Measurements from ENCODE around the gene CADPS2.
"Not testable (repeated sequence)": the region's sequence is repeated elsewhere in the genome, so short reads cannot be mapped to it uniquely, and the experiment has no call there.

The CADPS2 gene

DNA sequence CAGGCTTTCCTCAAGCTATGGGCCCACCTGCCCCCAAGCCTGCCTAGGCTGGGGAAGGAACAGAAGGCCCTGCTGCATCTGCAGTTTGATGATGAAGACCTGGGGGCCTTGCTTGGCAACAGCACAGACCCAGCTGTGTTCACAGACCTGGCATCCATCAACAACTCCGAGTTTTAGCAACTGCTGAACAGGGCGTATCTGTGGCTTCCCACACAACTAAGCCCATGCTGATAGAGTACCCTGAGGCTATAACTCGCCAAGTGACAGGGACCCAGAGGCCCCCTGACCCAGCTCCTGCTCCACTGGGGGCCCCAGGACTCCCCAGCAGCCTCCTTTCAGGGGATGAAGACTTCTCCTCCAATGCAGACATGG is 36.3 kb downstream of the CADPS2 start:
- DNase-seq (ENCODE audit: low spot score): no peak

DNA sequence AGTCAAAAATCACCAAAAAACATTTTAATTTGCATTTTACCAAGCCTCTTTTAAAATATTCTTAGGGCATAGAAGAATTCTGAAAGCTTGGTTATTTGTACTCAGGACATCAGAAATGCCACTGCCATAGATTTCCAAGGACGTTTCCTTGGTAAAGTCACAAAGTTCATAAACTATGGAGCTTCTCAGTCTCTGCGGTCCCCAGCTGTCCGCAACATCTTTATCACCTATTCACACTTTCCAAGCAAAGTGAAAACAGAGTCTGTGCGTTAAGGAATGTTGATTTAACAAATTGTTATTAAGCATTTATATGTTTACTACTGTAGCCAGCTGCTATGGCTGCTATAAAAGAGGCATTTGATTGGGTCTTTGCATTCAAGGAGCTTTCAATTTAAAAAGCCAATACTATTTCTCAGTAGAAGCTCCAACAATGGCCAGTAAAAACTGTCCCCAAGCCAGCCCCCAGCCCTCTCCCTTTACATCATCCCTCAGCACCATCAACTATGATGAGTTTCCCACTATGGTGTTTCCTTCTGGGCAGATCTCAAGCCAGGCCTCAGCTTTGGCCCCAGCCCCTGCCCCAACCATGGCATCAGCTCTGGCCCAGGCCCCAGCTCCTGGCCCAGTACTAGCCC is 36.8 kb downstream of the CADPS2 start:
- no peak for DNase-seq (ENCODE audit: low spot score)

DNA sequence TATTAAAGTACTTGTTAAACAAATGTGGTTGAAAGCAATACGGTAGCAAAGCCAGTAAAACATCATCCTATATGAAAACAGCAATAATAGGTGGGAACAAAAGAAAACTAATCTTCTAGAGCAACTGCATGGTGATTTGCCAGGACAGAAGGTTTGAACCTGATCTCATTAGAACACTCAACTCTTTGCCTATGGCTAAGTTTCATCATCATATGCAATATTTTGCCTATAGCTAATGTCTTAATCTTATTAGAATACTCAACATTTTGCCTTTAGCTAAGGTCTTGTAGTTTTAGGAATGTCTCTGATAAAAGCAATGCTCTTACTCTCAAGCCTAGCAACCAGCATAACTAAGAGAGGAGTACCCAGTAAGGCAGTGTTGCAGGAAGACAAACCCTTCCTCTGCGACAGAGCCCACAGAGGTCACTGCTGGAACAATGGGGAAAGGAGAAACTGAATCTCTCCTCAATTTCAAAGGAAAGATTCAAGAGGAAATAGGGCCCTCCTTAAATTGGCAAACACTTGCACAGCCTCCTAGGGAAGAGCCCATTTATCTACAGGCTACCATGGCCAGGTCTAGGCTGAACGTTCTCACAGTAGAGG is 38.3 kb downstream of the CADPS2 start:
- DNase-seq (ENCODE audit: low spot score): no peak

DNA sequence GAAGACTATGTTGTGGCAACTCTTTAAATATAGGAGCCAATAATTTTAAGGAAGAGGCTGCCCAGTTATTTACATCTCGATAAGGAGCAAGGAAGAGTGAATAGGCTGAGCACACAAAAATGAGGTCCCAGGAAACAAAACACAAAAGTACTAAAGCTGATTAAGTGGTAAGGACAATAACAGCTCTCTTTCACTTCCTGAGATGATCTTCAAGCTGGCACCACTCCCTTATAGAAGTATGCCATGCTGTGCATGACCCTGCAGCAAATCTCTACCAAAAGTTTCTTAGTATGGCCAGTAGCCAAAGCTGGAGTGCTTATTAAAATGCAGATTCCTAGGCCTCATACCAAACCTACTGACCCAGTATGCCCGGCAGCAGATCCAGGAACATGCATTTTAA is 39.7 kb downstream of the CADPS2 start:
- no peak for DNase-seq (ENCODE audit: low spot score)

DNA sequence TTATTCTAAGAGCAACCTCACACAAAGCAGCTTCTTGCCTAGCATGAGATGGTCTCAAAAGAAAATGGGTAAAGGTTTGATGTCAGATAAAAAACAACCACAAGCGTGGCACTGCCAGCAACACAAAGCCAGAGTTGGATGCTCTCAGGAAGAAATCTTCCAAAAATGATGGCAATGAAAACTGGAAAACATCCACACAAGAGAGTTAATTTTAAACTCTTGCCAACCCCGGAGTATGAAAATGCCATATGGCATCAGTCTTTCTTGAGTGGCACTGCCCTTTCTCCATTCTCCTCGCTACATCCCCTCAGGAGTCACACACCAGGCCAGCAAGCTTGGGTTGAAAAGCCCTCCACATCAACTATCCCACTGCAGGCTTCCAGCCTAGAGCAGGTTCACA is 41.0 kb downstream of the CADPS2 start:
- DNase-seq (ENCODE audit: low spot score): no peak

DNA sequence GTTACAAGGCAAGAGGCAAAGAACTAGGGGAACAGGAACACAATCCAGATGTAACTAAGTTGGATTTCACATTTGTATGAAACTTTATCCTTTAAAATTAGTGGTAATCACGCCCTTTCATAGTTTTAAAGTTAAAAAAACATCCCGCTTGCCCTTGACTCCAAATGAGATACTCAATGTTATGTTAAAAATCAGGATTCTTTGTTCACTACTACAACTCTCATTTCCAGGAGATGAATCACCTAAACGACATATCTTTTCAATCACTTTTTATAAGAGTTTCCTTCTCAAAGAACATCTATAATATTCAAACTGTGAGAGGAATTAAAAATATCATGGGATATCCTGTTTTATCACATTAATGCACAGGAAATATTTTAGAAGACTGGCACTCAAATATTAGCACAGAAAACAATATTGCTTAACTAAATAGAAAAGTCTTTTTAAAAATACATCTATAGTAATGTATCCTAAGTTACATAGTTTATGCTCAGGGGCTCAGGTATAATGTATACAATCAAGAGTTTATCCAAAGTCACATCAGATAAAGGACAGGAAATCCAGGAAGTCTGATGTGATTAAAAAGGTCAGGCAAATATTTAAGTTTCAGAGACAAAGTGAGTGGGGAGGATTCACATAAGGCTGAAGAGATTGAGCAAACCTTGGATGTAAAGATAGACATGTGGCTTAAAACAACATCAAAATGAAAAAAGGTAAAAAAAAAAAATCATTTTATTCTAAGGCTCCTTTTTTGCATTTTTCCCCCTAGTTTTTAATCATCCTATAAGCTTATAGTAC is 41.9 kb downstream of the CADPS2 start:
- no peak for DNase-seq (ENCODE audit: low spot score)

DNA sequence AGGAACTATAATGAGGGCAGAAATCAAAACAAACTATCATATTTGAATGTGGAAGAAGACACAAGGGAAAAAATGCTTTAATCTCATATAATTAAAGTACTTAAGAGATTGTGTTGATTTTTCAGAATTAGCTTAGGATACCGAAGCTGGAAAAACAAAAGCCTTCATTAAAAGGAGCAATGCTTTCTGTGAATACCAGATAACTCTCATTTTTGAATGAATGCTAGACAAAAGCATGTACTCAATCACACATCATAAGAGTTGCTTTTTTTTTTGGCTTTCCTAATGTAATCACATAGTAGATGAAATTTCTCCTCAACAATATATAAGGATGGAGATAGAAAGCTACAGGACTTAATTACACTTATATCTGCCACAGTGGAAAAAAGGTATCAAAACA is 43.3 kb downstream of the CADPS2 start:
- no peak for DNase-seq (ENCODE audit: low spot score)

DNA sequence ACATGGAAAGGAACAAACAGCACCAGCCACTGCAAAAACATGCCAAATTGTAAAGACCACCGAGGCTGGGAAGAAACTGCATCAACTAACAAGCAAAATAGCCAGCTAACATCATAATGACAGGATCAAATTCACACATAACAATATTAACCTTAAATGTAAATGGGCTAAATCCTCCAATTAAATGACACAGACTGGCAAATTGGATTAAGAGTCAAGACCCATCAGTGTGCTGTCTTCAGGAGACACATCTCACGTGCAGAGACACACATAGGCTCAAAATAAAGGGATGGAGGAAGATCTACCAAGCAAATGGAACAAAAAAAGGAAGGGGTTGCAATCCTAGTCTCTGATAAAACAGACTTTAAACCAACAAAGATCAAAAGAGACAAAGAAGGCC is 50.0 kb downstream of the CADPS2 start:
- DNase-seq (ENCODE audit: low spot score): not testable (repeated sequence)

DNA sequence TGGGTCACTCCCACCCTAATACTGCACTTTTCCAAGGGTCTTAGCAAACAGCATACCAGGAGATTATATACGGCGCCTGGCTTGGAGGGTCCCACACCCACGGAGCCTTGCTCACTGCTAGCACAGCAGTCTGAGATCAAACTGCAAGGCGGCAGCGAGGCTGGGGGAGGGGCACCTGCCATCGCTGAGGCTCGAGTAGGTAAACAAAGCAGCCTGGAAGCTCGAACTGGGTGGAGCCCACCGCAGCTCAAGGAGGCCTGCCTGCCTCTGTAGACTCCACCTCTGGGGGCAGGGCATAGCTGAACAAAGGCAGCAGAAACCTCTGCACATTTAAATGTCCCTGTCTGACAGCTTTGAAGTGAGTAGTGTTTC is 51.7 kb downstream of the CADPS2 start:
- DNase-seq (ENCODE audit: low spot score): not testable (repeated sequence)

DNA sequence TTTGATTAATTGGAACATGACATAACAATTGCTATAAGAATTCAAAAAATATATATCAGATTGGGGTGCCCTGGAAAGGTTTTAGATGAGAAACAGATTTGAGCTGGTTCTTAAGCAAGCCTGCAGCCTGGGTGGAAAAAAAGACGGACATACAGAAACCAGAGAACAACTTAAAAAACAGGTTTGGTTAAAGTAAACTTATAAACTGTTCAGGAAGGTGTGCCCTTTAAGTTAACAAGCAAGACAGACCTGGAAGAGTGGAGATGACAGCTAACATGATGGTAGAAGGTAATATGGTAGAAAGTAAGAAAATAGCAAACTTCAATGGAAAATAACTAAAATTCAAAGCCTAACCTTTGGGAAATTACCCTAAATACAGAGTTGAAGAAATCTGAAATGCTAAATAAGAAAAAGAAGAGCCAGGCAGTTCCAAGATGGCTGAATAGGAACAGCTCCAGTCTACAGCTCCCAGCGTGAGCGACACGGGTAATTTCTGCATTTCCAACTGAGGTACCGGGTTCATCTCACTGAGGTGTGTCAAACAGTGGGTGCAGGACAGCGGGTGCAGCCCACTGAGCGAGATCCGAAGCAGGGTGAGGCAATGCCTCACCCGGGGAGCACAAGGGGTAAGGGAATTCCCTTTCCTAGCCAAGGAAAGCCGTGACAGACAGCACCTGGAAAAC is 52.2 kb downstream of the CADPS2 start:
- DNase-seq (ENCODE audit: low spot score): no peak

DNA sequence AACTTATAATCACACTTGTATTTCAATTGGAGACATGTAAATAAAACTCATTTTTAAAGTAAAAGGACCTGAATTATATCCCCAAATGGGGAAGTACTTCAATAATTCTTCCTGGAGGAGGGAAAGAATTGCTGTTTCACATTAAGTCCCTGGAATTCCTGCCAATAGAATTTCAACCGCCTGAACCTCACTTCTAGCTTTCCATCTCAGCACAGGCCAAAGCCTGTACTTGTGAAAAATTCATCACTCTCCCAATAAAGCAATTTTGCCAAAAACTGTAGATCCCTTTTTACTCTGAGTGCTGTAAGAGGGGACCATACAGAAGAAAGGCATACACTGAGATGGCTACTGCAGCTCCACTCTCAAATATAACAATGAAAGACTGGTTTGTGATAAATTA is 54.8 kb downstream of the CADPS2 start:
- DNase-seq (ENCODE audit: low spot score): no peak

DNA sequence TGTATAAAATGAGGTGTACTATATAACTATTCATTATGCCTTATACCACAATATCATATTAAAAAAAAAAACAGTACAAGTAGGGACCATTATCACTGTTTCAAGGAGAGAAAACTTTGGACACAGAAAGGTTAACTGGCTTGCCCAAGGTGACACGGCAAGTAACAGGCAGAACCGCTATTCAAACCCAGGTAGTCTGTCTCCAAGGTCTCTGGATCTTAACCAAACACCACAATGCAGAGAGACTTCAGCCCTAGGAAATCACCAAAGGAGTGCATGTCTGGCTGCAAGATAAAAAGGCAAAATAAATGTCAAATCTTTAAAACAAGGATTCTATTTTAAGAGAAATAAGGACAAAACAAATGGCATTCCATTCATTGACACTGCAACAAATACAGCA is 56.3 kb downstream of the CADPS2 start:
- DNase-seq (ENCODE audit: low spot score): no peak

DNA sequence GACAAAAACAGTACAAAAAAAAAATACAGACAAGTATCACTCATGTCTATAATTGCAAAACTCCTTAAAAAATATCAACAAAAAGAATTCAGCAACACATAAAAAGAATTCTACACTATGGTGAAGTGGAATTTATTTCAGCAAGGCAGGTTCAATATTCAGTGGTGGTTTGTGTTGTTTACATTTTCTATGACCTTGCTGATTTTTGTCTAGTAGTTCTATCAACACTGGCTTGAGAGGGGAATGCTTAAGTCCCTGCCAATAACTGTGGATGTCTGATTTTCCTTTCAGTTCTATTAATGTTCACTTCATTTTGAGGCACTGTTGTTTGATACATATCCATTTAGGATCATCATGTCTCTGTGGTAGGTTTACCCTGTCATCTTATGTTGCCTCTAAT is 58.5 kb downstream of the CADPS2 start:
- no peak for DNase-seq (ENCODE audit: low spot score)

DNA sequence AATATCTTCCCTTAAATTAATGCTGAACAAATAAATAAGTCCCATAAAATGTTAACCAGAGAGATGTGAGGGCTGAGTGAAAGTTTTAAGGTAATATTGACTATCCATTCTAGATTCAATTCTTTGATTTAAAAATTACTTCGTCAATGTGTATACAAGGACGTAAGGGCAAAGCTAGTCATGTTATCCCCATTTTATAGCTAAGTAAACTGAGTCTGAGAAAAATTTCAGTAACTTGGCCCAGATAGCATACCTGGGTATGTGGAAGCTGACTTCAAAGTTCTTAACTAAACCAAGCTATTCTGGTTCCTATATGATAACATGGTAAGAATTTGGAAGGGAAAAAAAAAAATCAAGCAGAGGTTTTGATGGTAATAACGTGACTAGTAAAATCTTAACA is 72.4 kb downstream of the CADPS2 start:
- no peak for DNase-seq (ENCODE audit: low spot score)

DNA sequence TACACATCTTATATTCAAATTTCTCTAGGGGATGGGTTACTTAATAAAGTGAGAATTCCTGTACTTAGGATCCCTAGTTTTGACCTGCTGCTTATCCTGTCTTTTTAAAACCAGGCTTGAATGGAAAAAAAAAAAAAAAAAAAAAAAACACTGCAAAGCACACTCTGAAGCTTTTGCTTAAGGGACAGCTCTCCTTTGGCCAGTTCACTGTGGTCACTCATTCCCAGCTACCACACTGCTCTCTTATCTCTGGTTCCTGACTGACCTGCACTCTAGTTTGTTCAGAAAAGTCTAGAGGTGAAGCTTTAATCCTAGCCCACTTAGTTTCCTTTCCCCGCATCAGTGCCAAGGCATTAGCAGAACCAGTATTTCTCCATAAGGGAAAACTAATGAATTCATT is 82.4 kb downstream of the CADPS2 start:
- no peak for DNase-seq (ENCODE audit: low spot score)

DNA sequence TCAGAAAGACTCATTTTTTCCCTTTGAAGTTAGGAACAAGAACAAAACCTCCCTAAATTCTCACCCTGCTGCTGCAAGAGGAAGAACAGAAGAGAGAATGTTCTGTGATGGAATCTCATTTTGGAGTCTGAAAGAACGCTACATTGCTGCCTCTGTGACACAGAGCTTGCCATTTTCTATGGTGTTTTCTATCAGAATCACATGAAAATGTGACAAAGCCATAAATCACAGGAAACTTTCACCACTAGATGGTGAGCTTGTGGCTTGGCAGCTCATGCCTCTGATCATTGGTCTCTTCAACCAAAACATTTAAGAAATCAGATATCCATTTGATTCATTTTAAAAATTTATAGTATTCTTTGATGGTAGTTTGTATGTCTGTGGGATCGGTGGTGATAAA is 82.9 kb downstream of the CADPS2 start:
- no peak for DNase-seq (ENCODE audit: low spot score)

DNA sequence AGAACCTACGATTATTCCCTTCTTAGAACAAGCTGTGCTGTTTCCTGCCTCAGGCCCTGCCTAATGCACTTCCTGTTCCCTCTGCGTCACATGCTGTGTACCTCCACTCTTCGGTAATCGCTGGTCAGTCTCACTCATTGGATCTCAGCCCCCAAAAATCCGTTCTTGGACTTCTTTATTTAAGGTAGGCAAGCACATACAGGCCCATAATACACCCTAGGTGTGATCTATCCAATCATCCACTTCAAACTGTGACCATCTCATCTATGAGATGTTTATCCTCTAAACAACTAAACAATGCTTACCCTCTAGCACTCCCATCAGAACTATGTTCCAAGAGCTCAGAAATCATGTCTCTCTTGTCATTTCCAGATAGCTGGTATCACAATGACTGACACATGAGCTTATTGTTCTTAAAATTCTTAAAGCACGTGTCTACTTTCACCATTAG is 83.9 kb downstream of the CADPS2 start:
- DNase-seq (ENCODE audit: low spot score): no peak

DNA sequence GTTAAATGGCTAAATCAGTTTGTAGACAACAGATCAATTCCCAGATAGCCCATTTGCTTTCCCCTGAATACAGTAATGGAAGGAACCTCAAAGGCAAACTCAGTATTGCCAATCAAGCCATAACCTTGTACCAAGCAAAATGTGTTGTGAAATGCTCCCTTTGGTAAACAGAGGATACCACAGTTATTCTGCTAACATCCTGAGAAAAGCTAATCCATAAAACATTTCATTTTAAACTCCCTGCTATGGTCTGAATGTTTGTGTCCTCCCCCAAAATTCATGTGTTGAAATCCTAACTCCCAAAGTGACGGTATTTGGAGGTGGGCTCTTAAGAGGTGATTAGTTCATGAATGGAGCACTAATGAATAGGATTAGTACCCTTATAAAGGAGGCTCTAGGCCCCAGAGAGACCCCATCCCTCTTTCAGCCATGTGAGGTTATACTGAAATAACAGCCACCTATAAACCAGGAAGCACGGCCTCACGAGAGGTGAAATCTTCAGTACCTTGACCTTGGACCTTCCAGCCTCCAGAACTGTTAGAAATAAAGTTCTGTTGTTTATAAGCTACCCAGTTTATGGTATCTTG is 94.2 kb downstream of the CADPS2 start:
- no peak for DNase-seq (ENCODE audit: low spot score)

DNA sequence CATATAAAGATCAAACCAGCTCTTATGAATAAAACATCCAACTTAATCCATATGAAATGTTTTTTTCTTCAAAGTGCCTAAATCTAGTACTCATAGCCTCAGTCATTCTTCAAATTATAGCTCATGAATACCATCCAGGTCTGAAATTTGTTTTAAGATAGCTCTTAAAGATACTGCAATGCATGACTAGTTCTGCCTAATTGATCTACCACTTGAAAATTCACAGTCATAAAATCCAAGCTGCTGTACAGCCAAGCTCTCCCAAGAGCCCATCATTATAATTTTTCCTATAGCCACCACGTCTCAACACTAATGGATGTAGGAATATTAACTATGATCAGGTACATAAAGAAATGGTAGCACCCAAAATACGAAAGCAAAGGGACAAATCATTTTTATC is 95.7 kb downstream of the CADPS2 start:
- DNase-seq (ENCODE audit: low spot score): no peak

DNA sequence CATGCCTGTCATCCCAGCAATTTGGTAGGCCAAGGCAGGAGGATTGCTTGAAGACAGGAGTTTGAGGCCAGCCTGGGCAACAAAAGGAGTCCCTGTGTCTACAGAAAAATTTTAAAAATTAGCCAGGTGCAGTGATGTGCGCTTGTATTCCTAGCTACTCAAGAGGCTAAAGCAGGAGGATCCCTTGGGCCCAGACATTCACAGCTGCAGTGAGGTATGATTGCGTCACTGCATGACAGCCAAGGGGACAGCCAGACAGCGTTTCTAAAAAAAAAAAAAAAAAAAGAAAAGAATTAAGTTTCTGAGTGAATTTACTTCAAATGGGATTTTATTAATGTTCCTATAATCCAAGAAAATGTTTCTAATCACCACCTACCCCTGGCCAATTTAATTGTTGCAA is 96.1 kb downstream of the CADPS2 start:
- DNase-seq (ENCODE audit: low spot score): no peak

DNA sequence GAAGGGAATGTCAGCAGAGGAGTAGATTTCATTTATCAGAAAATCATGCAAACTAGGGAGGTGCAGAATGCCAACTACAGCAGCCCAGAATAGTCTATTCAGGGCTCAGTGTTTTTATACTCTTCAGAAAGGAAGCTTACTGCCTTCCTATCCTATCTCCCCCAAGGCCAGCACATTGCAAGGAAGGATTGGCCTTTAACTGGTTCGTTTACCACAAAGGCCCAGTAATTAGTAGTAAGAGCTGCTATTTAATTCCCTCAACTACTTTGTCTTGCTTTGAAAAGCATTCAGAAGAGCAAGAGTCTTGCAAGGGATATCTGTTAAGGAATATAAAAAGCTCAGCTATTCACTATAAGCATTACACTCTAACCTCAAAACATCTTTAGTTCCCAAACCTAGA is 97.1 kb downstream of the CADPS2 start:
- no peak for DNase-seq (ENCODE audit: low spot score)

DNA sequence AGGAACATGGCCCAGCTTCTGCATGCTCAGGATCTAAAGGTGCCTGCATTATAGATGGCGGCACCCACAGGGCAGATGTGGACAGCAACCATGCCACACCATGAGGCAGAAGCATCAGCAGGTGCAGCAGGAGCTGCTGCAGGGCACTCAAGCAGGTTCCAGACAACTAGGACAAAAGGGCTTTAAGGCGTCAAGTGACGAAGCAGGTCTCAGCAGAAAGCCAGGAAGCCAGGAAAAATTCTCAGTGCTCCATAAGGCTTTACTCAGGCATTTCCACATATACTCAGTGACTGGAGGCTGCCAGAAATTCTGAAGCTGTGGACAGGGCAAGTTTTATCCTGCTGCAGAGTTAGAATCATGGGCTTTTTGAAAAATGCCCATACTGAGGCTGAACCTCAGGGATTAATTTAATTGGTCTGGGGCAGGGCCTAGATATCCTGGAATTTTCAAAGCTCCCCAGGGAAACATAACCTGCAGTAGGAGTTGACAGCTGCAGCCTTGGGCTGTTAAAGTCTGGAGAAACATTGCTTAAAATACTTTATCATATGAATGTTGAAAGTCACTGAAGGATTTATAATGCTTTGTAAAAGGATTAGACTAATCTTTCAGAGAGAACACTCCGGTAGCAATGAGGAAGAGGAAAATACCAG is 115.4 kb downstream of the CADPS2 start:
- no peak for DNase-seq (ENCODE audit: low spot score)

All from AG08395 (cell line).